IPS-NIHi7 (cell line): ENCODE measurements around the gene FAM156B.
A peak's percentile ranks its signal among the peaks of the same experiment; 100 is the strongest.
"Not testable (repeated sequence)": the region's sequence is repeated elsewhere in the genome, so short reads cannot be mapped to it uniquely, and the experiment has no call there.

Experiments used
- DNase-seq: peaks from one replicate; pipeline ENCODE4 v3.0.0; 2012; ENCODE audit warnings: mixed read lengths; ENCODE audit errors: extremely low spot score

The FAM156B gene

DNA sequence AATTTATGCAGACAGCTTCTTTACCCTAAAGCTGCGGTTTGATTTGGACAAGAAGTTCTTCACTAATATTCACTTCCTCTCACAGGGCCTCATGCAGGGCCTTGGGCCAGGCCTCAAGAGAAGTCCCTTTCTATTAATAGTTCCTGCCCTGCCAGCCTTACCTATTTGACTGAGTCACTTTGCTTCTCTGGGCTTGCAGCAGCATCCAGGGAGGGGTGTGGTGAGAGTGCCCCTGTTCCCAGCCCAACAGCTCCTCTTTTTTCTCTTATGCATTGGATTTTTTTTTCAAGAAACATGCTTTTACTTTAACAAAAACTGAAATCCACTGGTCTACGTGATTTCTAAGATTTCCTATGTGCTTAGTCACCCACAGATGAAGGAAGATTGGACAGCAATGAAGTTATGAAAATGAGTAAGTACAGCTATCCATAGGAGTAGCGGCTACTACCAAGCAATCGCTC is 26.7 kb downstream of the FAM156B start:
- DNase-seq: no peak

DNA sequence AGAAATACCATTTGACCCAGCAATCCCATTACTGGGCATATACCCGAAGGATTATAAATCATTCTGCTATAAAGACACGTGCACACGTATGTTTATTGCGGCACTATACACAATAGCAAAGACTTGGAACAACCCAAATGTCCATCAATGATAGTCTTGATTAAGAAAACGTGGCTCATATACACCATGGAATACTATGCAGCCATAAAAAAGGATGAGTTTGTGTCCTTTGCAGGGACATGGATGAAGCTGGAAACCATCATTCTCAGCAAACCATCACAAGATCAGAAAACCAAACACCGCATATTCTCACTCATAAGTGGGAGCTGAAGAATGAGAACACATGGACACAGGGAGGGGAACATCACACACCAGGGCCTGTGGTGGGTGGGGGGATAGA is 33.1 kb downstream of the FAM156B start:
- not testable (repeated sequence) for DNase-seq

DNA sequence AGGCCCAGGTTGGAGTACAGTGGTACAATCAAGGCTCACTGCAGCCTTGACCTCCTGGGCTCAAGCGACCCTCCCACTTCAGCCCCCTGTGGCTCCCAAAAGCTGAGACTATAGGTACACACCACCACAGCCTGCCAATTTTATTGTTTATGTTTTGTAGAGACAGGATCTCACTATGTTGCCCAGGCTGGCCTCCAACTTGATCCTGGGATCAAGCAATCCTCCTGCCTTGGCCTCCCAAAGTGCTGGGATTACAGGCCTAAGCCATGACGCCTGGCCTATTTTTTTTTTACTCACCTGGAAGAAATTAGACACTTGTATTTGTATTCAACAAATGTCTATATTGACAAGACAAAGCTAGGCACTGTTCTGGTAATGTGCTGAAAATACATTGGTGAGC is 36.1 kb downstream of the FAM156B start:
- DNase-seq: no peak

DNA sequence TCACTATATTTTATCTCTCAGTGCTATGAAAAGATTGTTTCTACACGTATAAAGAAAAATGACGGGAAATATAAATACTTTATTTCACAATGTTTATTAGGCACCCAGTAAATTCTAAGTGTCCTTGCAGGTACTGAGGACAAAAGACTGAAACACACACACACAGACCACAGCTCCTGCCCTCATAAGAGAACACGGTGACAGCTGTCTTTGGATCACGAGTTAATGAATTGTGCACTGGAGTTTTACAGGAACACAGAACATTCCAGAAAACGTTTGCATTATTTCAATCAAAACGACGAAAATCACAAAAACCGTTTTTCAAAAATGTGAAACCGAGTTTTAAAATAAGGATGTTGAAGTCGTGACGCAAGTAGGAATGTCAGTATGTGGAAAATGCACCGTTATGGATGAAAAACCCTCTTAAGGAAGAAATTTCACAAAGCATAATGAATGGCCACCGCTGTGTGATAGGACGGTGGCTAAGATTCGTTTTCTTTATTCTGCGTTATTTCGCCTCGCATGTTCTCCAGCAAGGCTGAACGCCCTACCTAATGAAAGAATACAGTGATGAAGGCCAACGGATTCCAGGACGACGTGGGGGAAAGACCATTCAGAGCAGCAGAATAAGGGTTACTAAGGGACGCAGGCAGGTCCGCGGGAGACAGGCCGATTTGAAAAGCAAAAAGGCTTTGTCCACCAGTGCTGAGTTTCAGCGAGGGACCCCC is 37.0 kb downstream of the FAM156B start:
- DNase-seq: no peak

DNA sequence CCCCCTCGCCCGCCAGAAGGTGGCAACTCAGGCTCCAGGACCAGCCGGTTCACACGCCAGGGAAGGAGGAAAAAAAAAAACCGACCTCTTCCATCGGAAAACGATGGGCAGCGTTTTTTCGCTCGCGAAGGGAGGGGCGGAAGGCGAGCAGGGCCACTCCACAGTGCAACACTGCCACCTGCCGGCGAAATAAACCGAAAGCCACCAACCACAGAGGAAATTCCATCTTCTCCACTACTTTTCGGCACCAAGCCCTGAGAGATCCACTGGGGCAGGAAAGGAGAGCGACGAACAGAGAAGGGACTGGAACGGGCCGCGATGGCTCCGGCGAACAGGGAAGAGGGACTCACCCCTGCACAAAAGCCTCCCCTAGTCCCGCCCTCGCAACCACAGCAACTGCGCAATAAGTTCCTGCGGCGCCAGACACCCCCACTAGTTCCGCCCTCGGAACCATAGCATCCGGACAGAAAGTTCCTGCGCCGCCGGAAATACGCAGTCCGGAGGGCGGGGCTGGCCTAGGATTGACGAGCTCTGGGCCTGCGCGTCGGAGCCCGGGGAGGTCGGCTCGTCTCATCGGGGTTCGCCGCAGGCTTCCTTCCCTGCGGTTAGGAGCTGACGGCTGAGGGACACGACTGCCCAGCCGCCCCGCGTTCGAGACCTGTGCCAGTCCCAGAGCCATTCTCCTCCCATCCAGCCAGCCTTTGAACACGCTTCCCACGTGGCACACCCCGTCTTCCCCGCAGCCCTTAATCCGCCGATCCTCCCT is 37.8 kb downstream of the FAM156B start:
- DNase-seq: peak; percentile 79

- not testable (repeated sequence) for DNase-seq
Observed at GRCh38 chrX:52935470-52935784, 38.3 kb downstream of the FAM156B start.

- not testable (repeated sequence) for DNase-seq
Observed at GRCh38 chrX:52940704-52941103, 43.6 kb downstream of the FAM156B start.

DNA sequence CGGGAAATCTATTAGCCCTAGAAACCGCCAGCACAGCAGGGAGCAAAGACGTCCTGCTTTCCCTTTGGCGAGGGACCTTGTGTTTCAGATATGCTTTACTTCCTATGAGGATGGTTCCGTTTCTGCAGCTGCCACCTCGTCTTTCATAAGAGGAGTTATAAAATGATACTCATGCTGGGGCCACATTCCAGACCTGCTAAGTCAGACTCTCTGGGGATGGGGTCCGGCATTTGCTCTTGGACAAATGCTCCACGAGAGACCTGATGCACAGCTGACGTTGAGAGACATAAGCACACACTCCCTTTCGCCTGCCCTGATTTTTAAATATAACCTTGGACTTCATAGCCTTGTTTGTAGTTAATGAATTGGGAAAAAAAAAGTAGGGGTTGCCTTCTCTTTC is 44.6 kb downstream of the FAM156B start:
- not testable (repeated sequence) for DNase-seq

DNA sequence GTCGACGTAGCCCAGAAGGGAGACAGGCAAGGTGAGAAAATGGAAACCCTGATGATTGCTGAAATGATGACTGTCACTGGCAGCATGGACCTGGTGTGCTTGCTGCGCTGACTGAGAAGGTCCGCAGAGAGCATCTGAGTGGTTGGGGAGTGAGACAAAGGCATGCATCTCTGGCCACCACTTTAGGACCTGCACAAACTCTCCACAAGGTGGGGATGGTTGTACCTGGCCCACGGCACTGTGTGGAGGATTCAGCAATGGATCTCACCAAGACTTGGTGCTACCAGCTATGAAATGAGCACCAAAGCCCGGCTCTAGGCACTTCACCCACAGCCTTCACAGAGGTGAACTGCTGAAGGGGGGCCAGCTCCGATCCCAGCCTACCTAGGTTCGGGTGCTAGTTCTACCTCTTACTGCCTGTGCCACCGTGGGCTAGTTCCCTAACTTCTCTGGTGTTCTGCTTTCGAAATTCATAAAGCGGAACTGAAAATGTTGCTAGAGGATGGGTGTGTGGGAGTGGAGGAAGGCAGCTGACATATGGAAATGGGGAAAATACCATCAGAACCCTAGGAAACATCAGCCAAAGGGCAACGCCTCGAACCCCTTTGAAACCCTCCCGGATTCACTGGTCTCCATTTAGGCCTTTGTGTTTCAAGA is 48.8 kb downstream of the FAM156B start:
- DNase-seq: not testable (repeated sequence)

GRCh38 chrX:52947501-52947900 is 50.4 kb downstream of the FAM156B start:
- DNase-seq: not testable (repeated sequence)

DNA sequence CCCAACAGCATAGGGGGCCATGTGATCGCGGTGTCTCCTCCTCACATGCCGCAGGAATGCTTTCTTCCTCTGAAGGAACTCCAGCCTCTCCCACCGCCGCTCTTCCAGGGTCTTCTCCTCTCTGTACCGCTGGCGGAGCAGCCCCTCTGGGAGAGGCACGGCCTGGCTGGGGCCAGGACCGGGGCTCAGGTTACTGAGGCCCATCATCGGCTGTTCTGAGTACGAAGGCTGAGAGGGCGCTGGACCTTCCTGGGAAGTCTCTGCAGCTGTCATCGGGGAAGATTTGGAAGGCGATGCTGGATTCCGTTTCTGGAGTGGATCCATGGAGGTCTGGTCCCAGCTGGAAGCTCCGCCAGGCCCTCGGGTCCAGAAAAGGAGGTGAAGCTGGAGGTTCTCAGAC is 51.1 kb downstream of the FAM156B start:
- not testable (repeated sequence) for DNase-seq

- DNase-seq: not testable (repeated sequence)
Observed at GRCh38 chrX:52949325-52949724, 52.2 kb downstream of the FAM156B start.

GRCh38 chrX:52949884-52950283 is 52.8 kb downstream of the FAM156B start:
- DNase-seq: not testable (repeated sequence)
